Ishikawa (cell line): ENCODE measurements around the gene CSF2.

Source experiments
- EGR1 ChIP-seq: IDR thresholded peaks from 2 replicates; pipeline ENCODE4 v1.6.1; 2012
- EP300 ChIP-seq: IDR thresholded peaks from 2 replicates; pipeline ENCODE4 v1.6.1; 2012; ENCODE audit warnings: borderline replicate concordance
- NFIC ChIP-seq: IDR thresholded peaks from 2 replicates; pipeline ENCODE4 v1.6.1; 2012
- RAD21 ChIP-seq: IDR thresholded peaks from 2 replicates; pipeline ENCODE4 v1.6.1; 2012; ENCODE audit warnings: low read depth
- TAF1 ChIP-seq: IDR thresholded peaks from 2 replicates; pipeline ENCODE4 v1.6.1; 2012; ENCODE audit warnings: low read depth, mild to moderate bottlenecking
- TEAD4 ChIP-seq: IDR thresholded peaks from 2 replicates; pipeline ENCODE4 v1.6.1; 2012
- TF ChIP-seq, protein P1 (sequence below): IDR thresholded peaks from 2 replicates; pipeline ENCODE4 v1.6.1; 2012; ENCODE audit warnings: low read depth, mild to moderate bottlenecking
- TF ChIP-seq, protein P2 (sequence below): IDR thresholded peaks from 2 replicates; pipeline ENCODE4 v1.6.1; 2012

DNA sequence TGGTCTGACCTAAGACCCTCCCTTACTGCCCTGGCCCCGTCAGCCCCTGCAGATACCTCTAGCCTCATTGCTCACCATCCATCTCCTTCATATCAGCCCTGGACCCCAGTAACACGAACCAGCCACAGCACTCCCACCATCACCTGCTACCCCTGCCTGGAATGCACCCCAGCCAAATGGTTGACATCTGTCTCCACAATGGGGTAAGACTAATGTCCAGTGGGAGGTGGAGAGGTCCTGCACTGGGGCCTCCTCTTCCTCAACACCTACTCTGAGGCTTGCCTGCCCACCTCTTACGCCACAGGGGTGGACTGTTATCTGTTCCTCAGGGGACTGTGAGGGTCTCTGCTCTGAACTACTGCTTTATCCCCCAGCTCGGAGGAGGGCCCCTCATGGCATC, 12.1 kb downstream of the CSF2 start:
- TF ChIP-seq, protein P1, sequence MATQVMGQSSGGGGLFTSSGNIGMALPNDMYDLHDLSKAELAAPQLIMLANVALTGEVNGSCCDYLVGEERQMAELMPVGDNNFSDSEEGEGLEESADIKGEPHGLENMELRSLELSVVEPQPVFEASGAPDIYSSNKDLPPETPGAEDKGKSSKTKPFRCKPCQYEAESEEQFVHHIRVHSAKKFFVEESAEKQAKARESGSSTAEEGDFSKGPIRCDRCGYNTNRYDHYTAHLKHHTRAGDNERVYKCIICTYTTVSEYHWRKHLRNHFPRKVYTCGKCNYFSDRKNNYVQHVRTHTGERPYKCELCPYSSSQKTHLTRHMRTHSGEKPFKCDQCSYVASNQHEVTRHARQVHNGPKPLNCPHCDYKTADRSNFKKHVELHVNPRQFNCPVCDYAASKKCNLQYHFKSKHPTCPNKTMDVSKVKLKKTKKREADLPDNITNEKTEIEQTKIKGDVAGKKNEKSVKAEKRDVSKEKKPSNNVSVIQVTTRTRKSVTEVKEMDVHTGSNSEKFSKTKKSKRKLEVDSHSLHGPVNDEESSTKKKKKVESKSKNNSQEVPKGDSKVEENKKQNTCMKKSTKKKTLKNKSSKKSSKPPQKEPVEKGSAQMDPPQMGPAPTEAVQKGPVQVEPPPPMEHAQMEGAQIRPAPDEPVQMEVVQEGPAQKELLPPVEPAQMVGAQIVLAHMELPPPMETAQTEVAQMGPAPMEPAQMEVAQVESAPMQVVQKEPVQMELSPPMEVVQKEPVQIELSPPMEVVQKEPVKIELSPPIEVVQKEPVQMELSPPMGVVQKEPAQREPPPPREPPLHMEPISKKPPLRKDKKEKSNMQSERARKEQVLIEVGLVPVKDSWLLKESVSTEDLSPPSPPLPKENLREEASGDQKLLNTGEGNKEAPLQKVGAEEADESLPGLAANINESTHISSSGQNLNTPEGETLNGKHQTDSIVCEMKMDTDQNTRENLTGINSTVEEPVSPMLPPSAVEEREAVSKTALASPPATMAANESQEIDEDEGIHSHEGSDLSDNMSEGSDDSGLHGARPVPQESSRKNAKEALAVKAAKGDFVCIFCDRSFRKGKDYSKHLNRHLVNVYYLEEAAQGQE, result no peak
- TF ChIP-seq NFIC (no peak), RAD21 (no peak), TEAD4 (no peak), EGR1 (no peak), TAF1 (no peak), EP300 (no peak)
- TF ChIP-seq, protein P2, sequence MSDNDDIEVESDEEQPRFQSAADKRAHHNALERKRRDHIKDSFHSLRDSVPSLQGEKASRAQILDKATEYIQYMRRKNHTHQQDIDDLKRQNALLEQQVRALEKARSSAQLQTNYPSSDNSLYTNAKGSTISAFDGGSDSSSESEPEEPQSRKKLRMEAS, result no peak
